HCT116 (cell line): ENCODE data around the gene CD2. TPM values are rescaled to one million over a fixed set of nuclear protein-coding genes. Genes with fewer than 3 reads are reported as not detected.

Experiments
- ATAC-seq: fragments of 200-7000 bp; cut with Tn5 transposase; 2 replicates; pipeline ENCODE4 v1.9.1; 2020; ENCODE audit warnings: mild to moderate bottlenecking, moderate library complexity
- BruUV-seq: library from RNA; stranded (reverse); fragments of 400-500 nt; replicated peaks from 2 replicates; lab custom pipeline; 2021; lab: Mats Ljungman, UMichigan
- CTCF ChIA-PET: fragments of 300-600 bp; sonication (Branson Sonifier 250); formaldehyde crosslinking; loops from one replicate; lab custom pipeline; 2021; ENCODE audit warnings: antibody characterized with exemption; lab: Charles Lee
- POLR2A ChIA-PET: fragments of 300-600, 350-600 bp; sonication (Branson Sonifier 250); formaldehyde crosslinking; loops from one replicate; lab custom pipeline; 2021; ENCODE audit warnings: antibody characterized with exemption; lab: Charles Lee
- RAD21 ChIA-PET, 2 experiments: fragments of 300-600 bp; sonication (Branson Sonifier 250); formaldehyde crosslinking; loops; one replicate each; lab custom pipeline; 2023; ENCODE audit warnings: low total read pairs in 2 of 2; ENCODE audit not compliant: uncharacterized antibody in 2 of 2, unreplicated experiment in 2 of 2, low non-redundant PET in 1 of 2; lab: Charles Lee
- DNase-seq: peaks from one replicate; pipeline ENCODE4 v3.0.0-alpha.2; 2010; ENCODE audit warnings: low read depth, low spot score
- H2AFZ ChIP-seq: fragments of 200-600 bp; shearing (Covaris generic), sonication (generic); 2 replicates; pipeline ENCODE4 v1.6.1; 2017; ENCODE audit warnings: low read depth, mixed run types, mixed read lengths, antibody characterized with exemption, low read length; ENCODE audit not compliant: poor library complexity, severe bottlenecking
- H3K27ac ChIP-seq: 2 replicates; pipeline ENCODE4 v1.5.1; 2012; ENCODE audit warnings: low read depth, low read length
- H3K27me3 ChIP-seq: fragments of 200-600 bp; sonication (generic); 2 replicates; pipeline ENCODE4 v1.6.1; 2016; ENCODE audit warnings: mixed run types, low read length, mixed read lengths; ENCODE audit not compliant: insufficient read depth
- H3K36me3 ChIP-seq, 2 experiments: fragments of 200-500 bp in 1 of 2; fragments of 200-600 bp in 1 of 2; sonication (Bioruptor generic) in 1 of 2; sonication (generic) in 1 of 2; 2 replicates each; pipeline versions ENCODE4 v1.5.1 to v1.6.1; 2014 to 2016; ENCODE audit warnings: low read length in 2 of 2, inconsistent platforms in 1 of 2, mixed read lengths in 1 of 2, mixed run types in 1 of 2; ENCODE audit not compliant: insufficient read depth in 2 of 2, control insufficient read depth in 1 of 2
- H3K4me1 ChIP-seq, 2 experiments: fragments of 200-600 bp in 1 of 2; sonication (generic) in 1 of 2; 2 replicates each; pipeline versions ENCODE4 v1.5.1 to v1.6.1; 2012 to 2017; ENCODE audit warnings: low read length in 2 of 2, inconsistent platforms in 1 of 2, mild to moderate bottlenecking in 1 of 2, mixed read lengths in 1 of 2, mixed run types in 1 of 2, moderate library complexity in 1 of 2; ENCODE audit not compliant: insufficient read depth in 2 of 2, control insufficient read depth in 1 of 2
- H3K4me2 ChIP-seq: fragments of 200-600 bp; sonication (generic); 2 replicates; pipeline ENCODE4 v1.6.1; 2017; ENCODE audit warnings: mixed run types, low read length, mixed read lengths
- H3K4me3 ChIP-seq, 2 experiments: fragments of 200-600 bp in 1 of 2; sonication (generic) in 1 of 2; replicated peaks in 1 of 2; 2 replicates each; pipeline ENCODE4 v1.5.1; 2011 to 2016; ENCODE audit warnings: low read length in 2 of 2, control low read depth in 1 of 2, low read depth in 1 of 2, mild to moderate bottlenecking in 1 of 2, mixed read lengths in 1 of 2, mixed run types in 1 of 2
- H3K79me2 ChIP-seq: fragments of 200-600 bp; sonication (generic); 2 replicates; pipeline ENCODE4 v1.6.1; 2017; ENCODE audit warnings: mild to moderate bottlenecking, mixed run types, low read length, moderate library complexity, mixed read lengths; ENCODE audit not compliant: insufficient read depth
- H3K9ac ChIP-seq: fragments of 200-600 bp; sonication (generic); 2 replicates; pipeline ENCODE4 v1.6.1; 2016; ENCODE audit warnings: low read length, mixed read lengths
- H3K9me2 ChIP-seq: fragments of 200-600 bp; sonication (generic), shearing (Covaris generic); 2 replicates; pipeline ENCODE4 v1.6.1; 2017; ENCODE audit warnings: mixed run types, mild to moderate bottlenecking, moderate library complexity; ENCODE audit not compliant: insufficient read depth
- H3K9me3 ChIP-seq, 2 experiments: fragments of 200-500 bp in 1 of 2; fragments of 200-600 bp in 1 of 2; sonication (Bioruptor generic) in 1 of 2; sonication (generic) in 1 of 2; 2 replicates each; pipeline ENCODE4 v1.6.1; 2014 to 2017; ENCODE audit warnings: low read length in 2 of 2, mixed read lengths in 2 of 2, inconsistent platforms in 1 of 2, low read depth in 1 of 2, mild to moderate bottlenecking in 1 of 2, mixed run types in 1 of 2, moderate library complexity in 1 of 2; ENCODE audit not compliant: control insufficient read depth in 1 of 2, insufficient read depth in 1 of 2
- H4K20me1 ChIP-seq: fragments of 200-600 bp; sonication (generic), shearing (Covaris generic); 2 replicates; pipeline ENCODE4 v1.6.1; 2017; ENCODE audit warnings: mixed run types, mild to moderate bottlenecking, moderate library complexity; ENCODE audit not compliant: insufficient read depth
- CBX3 ChIP-seq: IDR thresholded peaks from 2 replicates; pipeline ENCODE4 v1.6.1; 2012; ENCODE audit warnings: low read depth
- CEBPB ChIP-seq: IDR thresholded peaks from 2 replicates; pipeline ENCODE4 v1.6.1; 2012; ENCODE audit warnings: low read depth
- EGR1 ChIP-seq: IDR thresholded peaks from 2 replicates; pipeline ENCODE4 v1.6.1; 2012; ENCODE audit warnings: low read depth
- ELF1 ChIP-seq: IDR thresholded peaks from 2 replicates; pipeline ENCODE4 v1.6.1; 2012; ENCODE audit warnings: low read depth, borderline replicate concordance
- FOSL1 ChIP-seq: IDR thresholded peaks from 2 replicates; pipeline ENCODE4 v1.6.1; 2012; ENCODE audit warnings: low read depth
- POLR2A ChIP-seq: IDR thresholded peaks from 2 replicates; pipeline ENCODE4 v1.7.0; 2011; ENCODE audit warnings: borderline replicate concordance; ENCODE audit not compliant: insufficient read depth, insufficient read length; ENCODE audit errors: extremely low read depth
- RAD21 ChIP-seq: IDR thresholded peaks from 2 replicates; pipeline ENCODE4 v1.6.1; 2012; ENCODE audit warnings: low read depth, mild to moderate bottlenecking
- SIN3A ChIP-seq: IDR thresholded peaks from 2 replicates; pipeline ENCODE4 v1.6.1; 2012; ENCODE audit warnings: low read depth
- SRF ChIP-seq: IDR thresholded peaks from 2 replicates; pipeline ENCODE4 v1.6.1; 2012; ENCODE audit warnings: low read depth
- TCF7L2 ChIP-seq: IDR thresholded peaks from 2 replicates; pipeline ENCODE4 v1.7.0; 2011; ENCODE audit warnings: borderline replicate concordance, inconsistent platforms; ENCODE audit not compliant: insufficient read depth, insufficient read length; ENCODE audit errors: extremely low read depth
- YY1 ChIP-seq: IDR thresholded peaks from 2 replicates; pipeline ENCODE4 v1.6.1; 2011; ENCODE audit warnings: low read length, low read depth, moderate library complexity, mild to moderate bottlenecking; ENCODE audit not compliant: insufficient replicate concordance; ENCODE audit errors: extremely low read depth
- intact Hi-C: fragments of 100-400 bp; cut with micrococcal nuclease; formaldehyde crosslinking; loops from 2 replicates; pipeline ENCODE4 v1.10.0; 2022
- total RNA-seq: library from RNA; stranded (reverse); gene quantifications from one replicate; pipeline ENCODE4 v1.2.1, GENCODE V29; 2021; ENCODE audit not compliant: unreplicated experiment
- TF ChIP-seq, protein P1 (sequence below), 3 experiments: fragments of 200-600 bp in 1 of 3; sonication (generic) in 1 of 3; IDR thresholded peaks in 2 of 3; conservative IDR thresholded peaks in 1 of 3; 2 replicates each; pipeline ENCODE4 v1.5.1; 2012 to 2017; ENCODE audit warnings: low read depth in 2 of 3, low read length in 2 of 3, antibody characterized with exemption in 1 of 3, borderline replicate concordance in 1 of 3, control low read depth in 1 of 3, mild to moderate bottlenecking in 1 of 3, mixed read lengths in 1 of 3, mixed run types in 1 of 3, moderate library complexity in 1 of 3; ENCODE audit not compliant: insufficient read depth in 1 of 3
- TF ChIP-seq, protein P2 (sequence below): IDR thresholded peaks from 2 replicates; pipeline ENCODE4 v1.6.1; 2012
- TF ChIP-seq, protein P3 (sequence below): IDR thresholded peaks from 2 replicates; pipeline ENCODE4 v1.6.1; 2012
- TF ChIP-seq, protein P4 (sequence below): IDR thresholded peaks from 2 replicates; pipeline ENCODE4 v1.6.1; 2012; ENCODE audit warnings: low read depth
- TF ChIP-seq, protein P5 (sequence below): IDR thresholded peaks from 2 replicates; pipeline ENCODE4 v1.6.1; 2011; ENCODE audit warnings: mild to moderate bottlenecking, low read length, moderate library complexity; ENCODE audit not compliant: insufficient replicate concordance; ENCODE audit errors: extremely low read depth

Gene CD2
- total RNA-seq, 1 experiment from 2014 or later: 0.57 TPM

DNA sequence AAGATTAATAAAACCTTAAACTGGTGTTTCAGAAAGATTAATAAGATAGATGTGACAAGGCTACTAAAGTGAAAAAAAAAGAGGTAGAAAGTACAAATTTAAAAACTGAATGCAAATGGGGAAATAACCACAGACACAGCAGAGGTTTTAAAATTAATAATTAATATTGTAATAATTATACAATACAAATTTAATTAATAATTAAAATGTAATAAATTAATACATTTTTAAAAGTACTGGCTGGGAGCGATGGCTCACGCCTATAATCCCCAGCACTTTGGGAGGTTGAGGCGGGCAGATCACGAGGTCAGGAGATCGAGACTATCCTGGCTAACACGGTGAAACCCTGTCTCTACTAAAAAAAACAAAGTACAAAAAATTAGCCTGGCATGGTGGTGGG, 26.8 kb downstream of the CD2 start:
- Histone ChIP-seq H3K79me2 (no peaks in the 10 kb centered on the region), H3K4me3 (no peak overlapping the region), H3K9me3 (no peaks in the 10 kb centered on the region), H3K9me2 (no peaks in the 10 kb centered on the region), H3K4me1 (no peaks in the 10 kb centered on the region), H4K20me1 (no peaks in the 10 kb centered on the region), H3K9ac (no peak overlapping the region), H3K4me2 (no peak overlapping the region), H3K27me3 (peaks cover 12% of the 10 kb centered on the region; the same call in 1 of the 2 replicates), H3K36me3 (no peaks in the 10 kb centered on the region), H2AFZ (no peak overlapping the region), H3K27ac (no peak overlapping the region)
- TF ChIP-seq POLR2A (no peak), FOSL1 (no peak), ELF1 (no peak), TCF7L2 (no peak), RAD21 (no peak), SIN3A (no peak), YY1 (no peak), SRF (no peak), CEBPB (no peak), CBX3 (no peak), EGR1 (no peak)
- TF ChIP-seq, protein P1, sequence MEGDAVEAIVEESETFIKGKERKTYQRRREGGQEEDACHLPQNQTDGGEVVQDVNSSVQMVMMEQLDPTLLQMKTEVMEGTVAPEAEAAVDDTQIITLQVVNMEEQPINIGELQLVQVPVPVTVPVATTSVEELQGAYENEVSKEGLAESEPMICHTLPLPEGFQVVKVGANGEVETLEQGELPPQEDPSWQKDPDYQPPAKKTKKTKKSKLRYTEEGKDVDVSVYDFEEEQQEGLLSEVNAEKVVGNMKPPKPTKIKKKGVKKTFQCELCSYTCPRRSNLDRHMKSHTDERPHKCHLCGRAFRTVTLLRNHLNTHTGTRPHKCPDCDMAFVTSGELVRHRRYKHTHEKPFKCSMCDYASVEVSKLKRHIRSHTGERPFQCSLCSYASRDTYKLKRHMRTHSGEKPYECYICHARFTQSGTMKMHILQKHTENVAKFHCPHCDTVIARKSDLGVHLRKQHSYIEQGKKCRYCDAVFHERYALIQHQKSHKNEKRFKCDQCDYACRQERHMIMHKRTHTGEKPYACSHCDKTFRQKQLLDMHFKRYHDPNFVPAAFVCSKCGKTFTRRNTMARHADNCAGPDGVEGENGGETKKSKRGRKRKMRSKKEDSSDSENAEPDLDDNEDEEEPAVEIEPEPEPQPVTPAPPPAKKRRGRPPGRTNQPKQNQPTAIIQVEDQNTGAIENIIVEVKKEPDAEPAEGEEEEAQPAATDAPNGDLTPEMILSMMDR (IDR thresholded peaks at IDR 0.05 in 2 of 3, conservative IDR thresholded peaks at IDR 0.05 in 1 of 3; ENCODE audit: borderline replicate concordance in 1 of 3, insufficient read depth in 1 of 3, low read depth in 2 of 3, low read length in 2 of 3): no peak
- TF ChIP-seq, protein P2, sequence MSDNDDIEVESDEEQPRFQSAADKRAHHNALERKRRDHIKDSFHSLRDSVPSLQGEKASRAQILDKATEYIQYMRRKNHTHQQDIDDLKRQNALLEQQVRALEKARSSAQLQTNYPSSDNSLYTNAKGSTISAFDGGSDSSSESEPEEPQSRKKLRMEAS: no peak
- TF ChIP-seq, protein P3, sequence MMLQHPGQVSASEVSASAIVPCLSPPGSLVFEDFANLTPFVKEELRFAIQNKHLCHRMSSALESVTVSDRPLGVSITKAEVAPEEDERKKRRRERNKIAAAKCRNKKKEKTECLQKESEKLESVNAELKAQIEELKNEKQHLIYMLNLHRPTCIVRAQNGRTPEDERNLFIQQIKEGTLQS: no peak
- TF ChIP-seq, protein P4, sequence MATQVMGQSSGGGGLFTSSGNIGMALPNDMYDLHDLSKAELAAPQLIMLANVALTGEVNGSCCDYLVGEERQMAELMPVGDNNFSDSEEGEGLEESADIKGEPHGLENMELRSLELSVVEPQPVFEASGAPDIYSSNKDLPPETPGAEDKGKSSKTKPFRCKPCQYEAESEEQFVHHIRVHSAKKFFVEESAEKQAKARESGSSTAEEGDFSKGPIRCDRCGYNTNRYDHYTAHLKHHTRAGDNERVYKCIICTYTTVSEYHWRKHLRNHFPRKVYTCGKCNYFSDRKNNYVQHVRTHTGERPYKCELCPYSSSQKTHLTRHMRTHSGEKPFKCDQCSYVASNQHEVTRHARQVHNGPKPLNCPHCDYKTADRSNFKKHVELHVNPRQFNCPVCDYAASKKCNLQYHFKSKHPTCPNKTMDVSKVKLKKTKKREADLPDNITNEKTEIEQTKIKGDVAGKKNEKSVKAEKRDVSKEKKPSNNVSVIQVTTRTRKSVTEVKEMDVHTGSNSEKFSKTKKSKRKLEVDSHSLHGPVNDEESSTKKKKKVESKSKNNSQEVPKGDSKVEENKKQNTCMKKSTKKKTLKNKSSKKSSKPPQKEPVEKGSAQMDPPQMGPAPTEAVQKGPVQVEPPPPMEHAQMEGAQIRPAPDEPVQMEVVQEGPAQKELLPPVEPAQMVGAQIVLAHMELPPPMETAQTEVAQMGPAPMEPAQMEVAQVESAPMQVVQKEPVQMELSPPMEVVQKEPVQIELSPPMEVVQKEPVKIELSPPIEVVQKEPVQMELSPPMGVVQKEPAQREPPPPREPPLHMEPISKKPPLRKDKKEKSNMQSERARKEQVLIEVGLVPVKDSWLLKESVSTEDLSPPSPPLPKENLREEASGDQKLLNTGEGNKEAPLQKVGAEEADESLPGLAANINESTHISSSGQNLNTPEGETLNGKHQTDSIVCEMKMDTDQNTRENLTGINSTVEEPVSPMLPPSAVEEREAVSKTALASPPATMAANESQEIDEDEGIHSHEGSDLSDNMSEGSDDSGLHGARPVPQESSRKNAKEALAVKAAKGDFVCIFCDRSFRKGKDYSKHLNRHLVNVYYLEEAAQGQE: no peak
- TF ChIP-seq, protein P5, sequence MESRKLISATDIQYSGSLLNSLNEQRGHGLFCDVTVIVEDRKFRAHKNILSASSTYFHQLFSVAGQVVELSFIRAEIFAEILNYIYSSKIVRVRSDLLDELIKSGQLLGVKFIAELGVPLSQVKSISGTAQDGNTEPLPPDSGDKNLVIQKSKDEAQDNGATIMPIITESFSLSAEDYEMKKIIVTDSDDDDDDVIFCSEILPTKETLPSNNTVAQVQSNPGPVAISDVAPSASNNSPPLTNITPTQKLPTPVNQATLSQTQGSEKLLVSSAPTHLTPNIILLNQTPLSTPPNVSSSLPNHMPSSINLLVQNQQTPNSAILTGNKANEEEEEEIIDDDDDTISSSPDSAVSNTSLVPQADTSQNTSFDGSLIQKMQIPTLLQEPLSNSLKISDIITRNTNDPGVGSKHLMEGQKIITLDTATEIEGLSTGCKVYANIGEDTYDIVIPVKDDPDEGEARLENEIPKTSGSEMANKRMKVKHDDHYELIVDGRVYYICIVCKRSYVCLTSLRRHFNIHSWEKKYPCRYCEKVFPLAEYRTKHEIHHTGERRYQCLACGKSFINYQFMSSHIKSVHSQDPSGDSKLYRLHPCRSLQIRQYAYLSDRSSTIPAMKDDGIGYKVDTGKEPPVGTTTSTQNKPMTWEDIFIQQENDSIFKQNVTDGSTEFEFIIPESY: no peak
- BruUV-seq: no TSS peak
- ChIA-PET POLR2A (no interaction called here), RAD21 (no interaction called here), CTCF (no interaction called here)
- ATAC-seq (no peak), DNase-seq (no peak)
- intact Hi-C loops: no loop called here
